Psoas muscle (tissue), 8 donors: ENCODE measurements around the gene ZNF219. TPM values are rescaled to one million over a fixed set of nuclear protein-coding genes. Genes with fewer than 3 reads are reported as not detected.

ENCODE experiments used
- ATAC-seq, 4 donors: fragments of 200-7000 bp; cut with Tn5 transposase; one replicate each; pipeline ENCODE4 v1.9.1; 2020; ENCODE audit warnings: moderate library complexity in 3 of 4, mild to moderate bottlenecking in 2 of 4
- DNase-seq, 2 donors: peaks; one replicate each; pipeline ENCODE4 v3.0.0-alpha.2; 2020
- H3K27ac ChIP-seq: fragments of 200-600 bp; one replicate; pipeline ENCODE4 v1.8.0; 2022
- H3K27me3 ChIP-seq, 3 donors: fragments of 200-600 bp in 1 of 3; one replicate each; pipeline versions ENCODE4 v1.6.1 to v1.8.0; 2013 to 2022; ENCODE audit warnings: low read length in 2 of 3, mild to moderate bottlenecking in 2 of 3, moderate library complexity in 1 of 3; ENCODE audit not compliant: insufficient read depth in 3 of 3
- H3K36me3 ChIP-seq, 2 donors: fragments of 200-600 bp in 1 of 2; one replicate each; pipeline versions ENCODE4 v1.6.1 to v1.8.0; 2013 to 2022; ENCODE audit warnings: low read depth in 1 of 2, mild to moderate bottlenecking in 1 of 2, moderate library complexity in 1 of 2; ENCODE audit not compliant: insufficient read depth in 1 of 2
- H3K4me1 ChIP-seq: fragments of 200-600 bp; one replicate; pipeline ENCODE4 v1.8.0; 2022
- H3K4me3 ChIP-seq: fragments of 200-600 bp; one replicate; pipeline ENCODE4 v1.8.0; 2022; ENCODE audit warnings: mild to moderate bottlenecking
- H3K9me3 ChIP-seq: fragments of 200-600 bp; one replicate; pipeline ENCODE4 v1.8.0; 2022
- WGBS, 3 donors: extraction: QIAGEN DNeasy Blood & Tissue Kit; methylation state at CpG; one replicate each; pipeline versions ENCODE4 v1.1.6 to v1.1.7; 2013; 5-methylcytosine and 5-hydroxymethylcytosine counted together
- intact Hi-C, 2 donors: fragments of 100-400 bp; cut with DNase I; formaldehyde crosslinking; loops; one replicate each; pipeline versions ENCODE4 v1.11.0 to v1.14.2; 2022
- polyA plus RNA-seq, 3 donors: library from polyadenylated mRNA; stranded (reverse); fragments of 200-250 nt; gene quantifications; one replicate each; pipeline ENCODE4 v1.2.3, GENCODE V29; 2013
- total RNA-seq, 4 donors: library from RNA; stranded (reverse); fragmentation: NEBNext Ultra II Directional in 2 of 4; extraction: Animal tissue kit (Norgen Biotek cat#: 25700) in 2 of 4; gene quantifications; one replicate each; pipeline versions ENCODE4 v1.2.1 to v1.2.4, GENCODE V29; 2021 to 2023
- TF ChIP-seq, protein P1 (sequence below): fragments of 200-600 bp; IDR thresholded peaks from one replicate; pipeline ENCODE4 v1.8.0; 2022; ENCODE audit warnings: antibody characterized with exemption
- donor health status: healthy with polysubstance abuse.
- donor health status: DM: no; HTN: no; CAD: no; lungs with moderate emphysema.
- donor health status: Bipolar disorder and iron deficiency.
- donor health status: healthy.
- donor health status: DM: yes; HTN: yes; CAD: no.
- donor health status: DM: no; HTN: no; CAD: no.
- donor health status: DM: no; HTN: no; CAD: no.
- donor health status: DM: yes; HTN: yes; CAD: no.

Gene ZNF219
- total and polyA plus RNA-seq, 7 donors: 13.9 to 38.1 (median 28.5) TPM

DNA sequence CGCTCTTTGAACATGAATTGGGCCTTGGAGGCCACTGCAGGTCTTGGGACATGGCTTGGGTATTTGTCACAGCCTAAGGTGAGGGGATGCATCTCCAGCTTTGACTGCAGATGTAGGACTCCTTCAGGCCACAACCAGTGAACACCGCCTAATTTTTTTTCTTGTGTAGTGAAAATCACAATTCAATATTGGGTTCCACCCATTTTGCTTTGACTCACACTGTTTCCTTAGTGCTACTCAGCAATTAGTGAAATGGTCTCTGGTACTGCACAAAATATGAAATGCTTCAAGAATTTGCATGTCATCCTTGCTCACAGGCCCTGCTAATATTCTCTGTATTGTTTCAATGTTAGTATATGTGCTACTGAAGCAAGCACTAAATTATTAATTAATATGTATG lies 14.9 kb upstream of the ZNF219 start:
- H3K9me3 ChIP-seq: no peaks in the 10 kb centered on the region
- no peak overlapping the region for H3K4me3 ChIP-seq
- no peaks in the 10 kb centered on the region for H3K36me3 ChIP-seq
- H3K27ac ChIP-seq: no peak overlapping the region
- no peaks in the 10 kb centered on the region for H3K27me3 ChIP-seq
- WGBS, 3 donors: 96 to 98% (median 98%) methylated on average over 2 of the region's 2 CpGs
- intact Hi-C loops: no loop called here
- ATAC-seq (no peak), DNase-seq (no peak)
- no peaks in the 10 kb centered on the region for H3K4me1 ChIP-seq
- TF ChIP-seq, protein P1, sequence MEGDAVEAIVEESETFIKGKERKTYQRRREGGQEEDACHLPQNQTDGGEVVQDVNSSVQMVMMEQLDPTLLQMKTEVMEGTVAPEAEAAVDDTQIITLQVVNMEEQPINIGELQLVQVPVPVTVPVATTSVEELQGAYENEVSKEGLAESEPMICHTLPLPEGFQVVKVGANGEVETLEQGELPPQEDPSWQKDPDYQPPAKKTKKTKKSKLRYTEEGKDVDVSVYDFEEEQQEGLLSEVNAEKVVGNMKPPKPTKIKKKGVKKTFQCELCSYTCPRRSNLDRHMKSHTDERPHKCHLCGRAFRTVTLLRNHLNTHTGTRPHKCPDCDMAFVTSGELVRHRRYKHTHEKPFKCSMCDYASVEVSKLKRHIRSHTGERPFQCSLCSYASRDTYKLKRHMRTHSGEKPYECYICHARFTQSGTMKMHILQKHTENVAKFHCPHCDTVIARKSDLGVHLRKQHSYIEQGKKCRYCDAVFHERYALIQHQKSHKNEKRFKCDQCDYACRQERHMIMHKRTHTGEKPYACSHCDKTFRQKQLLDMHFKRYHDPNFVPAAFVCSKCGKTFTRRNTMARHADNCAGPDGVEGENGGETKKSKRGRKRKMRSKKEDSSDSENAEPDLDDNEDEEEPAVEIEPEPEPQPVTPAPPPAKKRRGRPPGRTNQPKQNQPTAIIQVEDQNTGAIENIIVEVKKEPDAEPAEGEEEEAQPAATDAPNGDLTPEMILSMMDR: no peak

DNA sequence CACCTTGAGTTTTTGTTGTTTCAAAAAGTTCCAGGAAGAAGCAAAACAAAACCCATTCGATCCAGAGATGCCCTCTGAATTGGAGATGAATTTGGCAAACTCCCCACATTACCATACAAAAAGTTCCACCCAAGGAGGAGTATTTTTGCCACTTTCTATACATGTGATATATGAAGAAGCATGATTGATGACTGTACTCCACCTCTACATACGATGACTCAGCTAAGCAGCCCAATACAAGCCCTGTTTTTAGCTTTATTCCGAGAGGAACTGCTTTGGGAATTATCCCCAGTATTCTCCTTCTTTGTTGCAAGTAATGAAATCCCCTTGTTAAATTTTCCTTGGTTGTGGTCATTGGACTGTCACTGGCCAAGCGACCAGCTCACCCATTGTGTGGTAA lies 13.8 kb upstream of the ZNF219 start:
- no peak for DNase-seq
- H3K9me3 ChIP-seq: no peaks in the 10 kb centered on the region
- 77 to 84% (median 79%) methylated on average over 4 of the region's 4 CpGs for WGBS, 3 donors
- intact Hi-C loops: no loop called here
- no peaks in the 10 kb centered on the region for H3K4me1 ChIP-seq
- TF ChIP-seq, protein P1: no peak
- H3K27ac ChIP-seq: no peak overlapping the region
- no peak overlapping the region for H3K4me3 ChIP-seq
- no peaks in the 10 kb centered on the region for H3K27me3 ChIP-seq
- H3K36me3 ChIP-seq: no peaks in the 10 kb centered on the region
- no peak for ATAC-seq

DNA sequence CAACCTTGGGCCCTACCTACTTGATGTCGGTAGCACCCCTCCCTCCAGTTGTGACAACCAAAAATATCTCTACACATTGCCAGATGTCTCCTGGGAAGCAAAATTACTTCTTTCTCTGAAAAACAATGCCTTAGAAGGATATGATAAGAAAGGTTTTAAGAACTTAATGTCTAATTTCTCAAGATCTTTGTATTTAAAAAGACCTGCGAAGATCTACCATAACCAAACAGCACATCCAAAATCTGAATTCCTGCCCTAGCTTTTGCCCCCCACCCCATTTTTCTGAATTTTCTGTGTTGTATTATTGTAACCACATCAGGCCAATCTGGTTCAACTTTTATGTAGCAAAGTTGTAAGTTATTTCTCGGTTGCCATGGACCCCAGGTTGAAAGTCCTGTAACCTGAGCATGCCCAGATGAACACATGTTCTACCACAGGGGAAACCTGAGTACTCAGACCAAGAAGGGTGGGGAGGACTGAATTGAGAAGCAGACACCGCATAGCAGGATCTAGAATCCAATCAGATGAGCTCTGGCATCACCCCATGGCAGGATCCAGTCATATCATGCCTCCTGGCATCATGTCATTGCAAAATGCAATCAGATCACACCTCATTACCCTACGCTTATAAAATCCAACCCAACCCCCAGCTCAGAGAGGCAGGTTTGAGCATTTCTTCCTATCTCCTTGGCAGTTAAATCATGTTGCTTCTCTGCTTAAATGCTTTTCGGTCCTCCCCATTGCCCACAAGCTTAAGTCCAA lies 11.1 kb upstream of the ZNF219 start:
- H3K4me1 ChIP-seq: peaks cover 19% of the 10 kb centered on the region
- no peak for ATAC-seq
- DNase-seq: no peak
- H3K36me3 ChIP-seq: no peaks in the 10 kb centered on the region
- no peaks in the 10 kb centered on the region for H3K27me3 ChIP-seq
- H3K4me3 ChIP-seq: no peak overlapping the region
- TF ChIP-seq, protein P1: no peak
- WGBS, 3 donors: 51 to 72% (median 66%) methylated on average over 6 of the region's 6 CpGs
- H3K27ac ChIP-seq: no peak overlapping the region
- intact Hi-C loops: loop anchor here (5.0 to 10.0 kb wide), 2 partner anchors 252 to 425 kb away; partner anchors contain the start of genes ANG (in 1 of the 2) and RNASE4 (in 1 of the 2)
- H3K9me3 ChIP-seq: no peaks in the 10 kb centered on the region

DNA sequence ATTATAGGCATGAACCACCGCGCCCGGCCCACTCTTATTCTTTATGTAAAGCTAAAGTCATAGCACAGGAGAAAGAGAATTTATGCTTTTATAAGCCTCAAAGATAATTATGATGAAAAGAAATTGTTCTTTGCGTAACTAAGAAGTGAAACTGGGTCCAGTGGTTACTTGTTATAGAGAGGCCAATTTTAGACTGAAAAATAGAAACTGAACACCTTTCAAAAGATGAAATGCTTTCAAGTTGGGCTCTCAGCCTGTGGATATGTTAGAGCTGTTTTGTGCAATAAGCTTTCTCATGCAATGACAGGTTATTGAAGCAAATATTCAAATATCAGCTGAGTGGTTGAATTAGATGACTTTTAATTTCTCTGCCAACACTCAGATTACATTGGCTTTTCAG lies 10.3 kb upstream of the ZNF219 start:
- Histone ChIP-seq H3K27me3 (no peaks in the 10 kb centered on the region), H3K36me3 (no peaks in the 10 kb centered on the region), H3K4me1 (peaks cover 20% of the 10 kb centered on the region), H3K27ac (no peak overlapping the region), H3K4me3 (no peak overlapping the region), H3K9me3 (no peaks in the 10 kb centered on the region)
- no peak for DNase-seq
- ATAC-seq: no peak
- intact Hi-C loops: loop anchor here (5.0 to 10.0 kb wide), 2 partner anchors 251 to 424 kb away; partner anchors contain the start of genes ANG (in 1 of the 2) and RNASE4 (in 1 of the 2)
- TF ChIP-seq, protein P1: no peak
- WGBS, 3 donors: 93 to 94% (median 93%) methylated on average over 4 of the region's 4 CpGs
